Measurements from ENCODE around the gene GARNL3. TPM values are rescaled to one million over a fixed set of nuclear protein-coding genes. Genes with fewer than 3 reads are reported as not detected.

The GARNL3 gene
- total RNA-seq, 1 experiment from 2014 or later = 1.1 TPM

DNA sequence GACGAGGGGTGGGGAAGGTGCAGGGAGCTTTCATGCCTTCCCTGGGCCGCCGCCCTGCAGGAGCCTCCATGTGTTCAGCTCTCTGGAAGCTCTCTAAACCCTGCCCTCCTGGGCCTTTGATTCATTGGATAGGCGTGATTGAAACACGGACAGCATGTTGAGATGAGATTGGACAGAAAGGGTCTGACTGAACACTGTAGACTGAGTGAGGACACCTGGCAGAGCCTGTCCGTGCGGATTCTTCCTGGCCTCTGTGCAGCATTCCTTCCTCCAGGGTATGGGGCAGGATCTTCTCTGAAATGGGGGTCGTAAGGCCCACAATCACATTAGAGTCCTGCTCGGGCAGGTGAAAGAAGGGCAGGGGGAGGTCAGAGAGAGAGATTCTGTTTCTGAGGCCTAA, 173.8 kb downstream of the GARNL3 start:
- DNase-seq (ENCODE audit: low spot score) = no peak

Other genes with a start within 250 kb of the GARNL3 start
- 8.8 and 13.9 TPM in 2 replicates for gene ANGPTL2, start 142.1 kb upstream of the GARNL3 start, total RNA-seq (2014; rRNA removed; shearing (Covaris generic))
- 8.4 and 8.7 TPM in 2 replicates for gene SLC2A8, start 132.4 kb downstream of the GARNL3 start, total RNA-seq (2014; rRNA removed; shearing (Covaris generic))
- gene ZNF79, start 159.6 kb downstream of the GARNL3 start, total RNA-seq (2014; rRNA removed; shearing (Covaris generic)) = 6.1 and 7.0 TPM in 2 replicates
- gene RPL12, start 186.6 kb downstream of the GARNL3 start, total RNA-seq (2014; rRNA removed; shearing (Covaris generic)) = 2,219 and 2,463 TPM in 2 replicates
- 2.6 and 5.7 TPM in 2 replicates for gene LRSAM1, start 186.7 kb downstream of the GARNL3 start, total RNA-seq (2014; rRNA removed; shearing (Covaris generic))